ENCODE measurements around the gene UNC50.

- TF ChIP-seq CTCF (IDR thresholded peaks at IDR 0.05; ENCODE audit: borderline replicate concordance, extremely low read depth, low read length, poor library complexity, severe bottlenecking) (no peak), EZH2 (IDR thresholded peaks at IDR 0.05; ENCODE audit: borderline replicate concordance, low read depth, low read length, severe bottlenecking) (no peak)
Observed at GRCh38 chr2:98571796-98572195, 36.6 kb upstream of the UNC50 start.
